Esophagus muscularis mucosa (tissue), 4 donors: Measurements from ENCODE around the gene OR6J1. TPM values are rescaled to one million over a fixed set of nuclear protein-coding genes. Genes with fewer than 3 reads are reported as not detected.
"Not testable (repeated sequence)": the region's sequence is repeated elsewhere in the genome, so short reads cannot be mapped to it uniquely, and the experiment has no call there.

Experiments
- DNase-seq: peaks from one replicate; pipeline ENCODE4 v3.0.0-alpha.2; 2017; ENCODE audit errors: extremely low spot score
- H3K27ac ChIP-seq, 4 donors: fragments of 200-600 bp; sonication (generic); replicated peaks in 1 of 4; 1 replicate in 3 of 4; 2 replicates in 1 of 4; pipeline ENCODE4 v1.5.1; 2016 to 2019; ENCODE audit warnings: mild to moderate bottlenecking in 1 of 4
- H3K27me3 ChIP-seq, 4 donors: fragments of 200-600 bp; sonication (generic); one replicate each; pipeline versions ENCODE4 v1.5.1 to v1.6.0; 2016 to 2019
- H3K36me3 ChIP-seq, 4 donors: fragments of 200-600 bp; sonication (generic); one replicate each; pipeline ENCODE4 v1.5.1; 2016 to 2019
- H3K4me1 ChIP-seq, 4 donors: fragments of 200-600 bp; sonication (generic); one replicate each; pipeline ENCODE4 v1.5.1; 2016 to 2019
- H3K4me3 ChIP-seq, 4 donors: fragments of 200-600 bp; sonication (generic); 1 replicate in 2 of 4; 2 replicates in 2 of 4; pipeline ENCODE4 v1.5.1; 2016 to 2019; ENCODE audit warnings: mild to moderate bottlenecking in 4 of 4, moderate library complexity in 1 of 4
- H3K9me3 ChIP-seq, 4 donors: fragments of 200-600 bp; sonication (generic); 1 replicate in 3 of 4; 2 replicates in 1 of 4; pipeline ENCODE4 v1.5.1; 2016 to 2019
- CTCF ChIP-seq, 3 experiments: fragments of 200-600 bp in 2 of 3; fragments of 450-650 bp in 1 of 3; sonication (generic) in 2 of 3; IDR thresholded peaks; one replicate each; pipeline ENCODE4 v1.5.1; 2017 to 2019; ENCODE audit warnings: antibody characterized with exemption in 3 of 3, mild to moderate bottlenecking in 2 of 3, moderate library complexity in 1 of 3
- EP300 ChIP-seq: sonication (generic); formaldehyde crosslinking; IDR thresholded peaks from one replicate; pipeline ENCODE4 v1.6.1; 2017; ENCODE audit warnings: antibody characterized with exemption
- POLR2A ChIP-seq: fragments of 450-650 bp; IDR thresholded peaks from one replicate; pipeline ENCODE4 v1.6.1; 2017; ENCODE audit warnings: antibody characterized with exemption, moderate library complexity, mild to moderate bottlenecking, low read depth
- POLR2AphosphoS5 ChIP-seq, 2 donors: sonication (generic); formaldehyde crosslinking; IDR thresholded peaks; one replicate each; pipeline ENCODE4 v1.6.1; 2017; ENCODE audit warnings: antibody characterized with exemption in 2 of 2
- WGBS: methylation state at CpG from one replicate; pipeline ENCODE4 v1.1.5; 2018; 5-methylcytosine and 5-hydroxymethylcytosine counted together
- intact Hi-C: fragments of 100-400 bp; cut with DNase I; formaldehyde crosslinking; loops from one replicate; pipeline ENCODE4 v1.15.1; 2023
- total RNA-seq, 4 donors: library from RNA; depleted of rRNA; stranded (reverse); fragments of >200 nt; gene quantifications; one replicate each; pipeline versions ENCODE4 v1.1.0 to v1.2.1, GENCODE V29; 2016

Gene OR6J1
- total RNA-seq, 4 donors from 2014 or later, result not detected

DNA sequence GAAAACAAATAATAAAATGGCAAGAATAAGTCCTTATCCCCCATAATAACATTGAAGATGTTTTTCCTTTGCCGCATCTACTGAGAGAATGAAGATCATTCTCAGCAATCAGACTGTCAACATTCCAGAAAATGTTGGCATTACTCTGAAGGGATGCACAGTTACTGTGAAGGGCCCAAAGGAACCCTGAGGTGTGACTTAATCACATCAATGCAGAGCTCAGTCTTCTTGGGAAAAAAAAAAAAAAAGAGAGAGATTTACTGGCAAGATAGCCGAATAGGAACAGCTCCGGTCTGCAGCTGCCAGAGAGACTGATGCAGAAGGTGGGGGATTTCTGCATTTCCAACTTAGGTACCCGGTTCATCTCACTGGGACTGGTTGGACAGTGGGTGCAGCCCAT is 41.3 kb upstream of the OR6J1 start:
- intact Hi-C loops, result no loop called here
- no peaks in the 10 kb centered on the region for H3K36me3 ChIP-seq
- TF ChIP-seq EP300 (no peak), CTCF (IDR thresholded peaks at IDR 0.05) (no peak), POLR2A (no peak), POLR2AphosphoS5 (IDR thresholded peaks at IDR 0.05) (no peak)
- H3K27ac ChIP-seq, result no peak overlapping the region
- 58% methylated on average over 4 of the region's 4 CpGs for WGBS
- no peaks in the 10 kb centered on the region for H3K4me1 ChIP-seq
- peaks cover 0 to 16% (median 0%) of the 10 kb centered on the region in 4 donors for H3K27me3 ChIP-seq
- H3K9me3 ChIP-seq, result peaks cover 0 to 7% (median 0%) of the 10 kb centered on the region in 4 donors
- no peak overlapping the region for H3K4me3 ChIP-seq
- no peak for DNase-seq

- intact Hi-C loops, H3K27ac ChIP-seq: not testable (repeated sequence)
- WGBS, result 71% methylated on average over 3 of the region's 3 CpGs
Measured at GRCh38 chr14:22683428-22683827, 39.3 kb upstream of the OR6J1 start.

GRCh38 chr14:22678221-22678620 is 34.1 kb upstream of the OR6J1 start:
- 83% methylated on average over 2 of the region's 2 CpGs for WGBS

More at GRCh38 chr14:22683428-22683827, 39.3 kb upstream of the OR6J1 start:
- not testable (repeated sequence) for H3K4me3 ChIP-seq, H3K9me3 ChIP-seq, H3K4me1 ChIP-seq, DNase-seq, H3K36me3 ChIP-seq
- peaks cover 0 to 17% (median 0%) of the 10 kb centered on the region in 4 donors for H3K27me3 ChIP-seq

DNA sequence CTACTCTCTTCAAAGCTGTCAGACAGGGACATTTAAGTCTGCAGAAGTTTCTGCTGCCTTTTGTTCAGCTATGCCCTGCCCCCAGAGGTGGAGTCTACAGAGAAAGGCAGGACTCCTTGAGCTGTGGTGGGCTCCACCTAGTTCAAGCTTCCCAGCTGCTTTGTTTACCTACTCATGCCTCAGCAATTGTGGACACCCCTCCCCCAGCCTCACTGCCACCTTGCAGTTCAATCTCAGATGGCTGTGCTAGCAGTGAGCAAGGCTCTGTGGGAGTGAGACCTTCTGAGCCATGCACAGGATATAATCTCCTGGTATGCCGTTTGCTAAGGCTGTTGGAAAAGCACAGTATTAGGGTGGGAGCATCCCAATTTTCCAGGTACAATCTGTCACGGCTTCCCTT is 33.4 kb upstream of the OR6J1 start:
- H3K9me3 ChIP-seq, intact Hi-C loops, H3K4me3 ChIP-seq, H3K36me3 ChIP-seq, DNase-seq, H3K4me1 ChIP-seq, H3K27ac ChIP-seq: not testable (repeated sequence)
- H3K27me3 ChIP-seq, result peaks cover 0 to 13% (median 0%) of the 10 kb centered on the region in 4 donors
- 83% methylated on average over 2 of the region's 2 CpGs for WGBS

More at GRCh38 chr14:22678221-22678620, 34.1 kb upstream of the OR6J1 start:
- Histone ChIP-seq H3K27me3 (peaks cover 0 to 18% (median 0%) of the 10 kb centered on the region in 4 donors), H3K9me3 (peaks cover 0 to 4% (median 0%) of the 10 kb centered on the region in 4 donors), H3K4me1 (no peaks in the 10 kb centered on the region), H3K4me3 (no peak overlapping the region), H3K27ac (no peak overlapping the region), H3K36me3 (no peaks in the 10 kb centered on the region)
- intact Hi-C loops, result no loop called here
- TF ChIP-seq POLR2AphosphoS5 (IDR thresholded peaks at IDR 0.05), result no peak
- no peak for TF ChIP-seq EP300
- no peak for TF ChIP-seq CTCF (IDR thresholded peaks at IDR 0.05)
- TF ChIP-seq POLR2A, result no peak
- DNase-seq, result no peak

DNA sequence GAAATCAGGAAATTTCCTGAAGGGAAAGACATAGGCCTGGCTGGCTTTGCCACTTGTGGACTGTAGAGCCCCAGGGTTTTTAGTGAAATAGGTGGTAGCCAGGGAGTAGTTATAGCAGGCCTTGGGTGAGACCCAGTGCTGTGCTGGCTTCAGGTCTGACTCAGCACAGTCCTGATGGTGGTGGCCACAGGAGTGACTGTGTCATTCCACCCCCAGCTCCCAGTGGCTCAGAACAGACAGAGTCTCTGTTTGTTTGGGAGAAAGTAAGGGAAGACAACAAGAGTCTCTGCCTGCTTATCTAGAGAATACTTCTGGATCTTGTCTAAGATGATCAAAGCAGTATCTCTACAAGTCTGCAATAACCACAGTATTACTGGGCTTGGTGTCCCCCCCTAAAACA is 27.5 kb upstream of the OR6J1 start:
- Histone ChIP-seq H3K9me3 (no peaks in the 10 kb centered on the region), H3K4me1 (no peaks in the 10 kb centered on the region), H3K27me3 (no peaks in the 10 kb centered on the region), H3K36me3 (no peaks in the 10 kb centered on the region), H3K4me3 (no peak overlapping the region), H3K27ac (no peak overlapping the region)
- no peak for TF ChIP-seq POLR2A
- TF ChIP-seq EP300, result no peak
- TF ChIP-seq CTCF (IDR thresholded peaks at IDR 0.05), result no peak
- no peak for TF ChIP-seq POLR2AphosphoS5 (IDR thresholded peaks at IDR 0.05)
- intact Hi-C loops, result no loop called here
- no peak for DNase-seq

- no peaks in the 10 kb centered on the region for H3K9me3 ChIP-seq
- WGBS, result 76% methylated on average over 1 of the region's 1 CpG
- H3K27ac ChIP-seq, result no peak overlapping the region
- H3K27me3 ChIP-seq, result no peaks in the 10 kb centered on the region
- no peak overlapping the region for H3K4me3 ChIP-seq
- H3K36me3 ChIP-seq, result no peaks in the 10 kb centered on the region
- intact Hi-C loops, result no loop called here
- DNase-seq, result no peak
- TF ChIP-seq CTCF (IDR thresholded peaks at IDR 0.05), result no peak
- no peak for TF ChIP-seq EP300
- TF ChIP-seq POLR2AphosphoS5 (IDR thresholded peaks at IDR 0.05), result no peak
- TF ChIP-seq POLR2A, result no peak
- H3K4me1 ChIP-seq, result no peaks in the 10 kb centered on the region
Measured at GRCh38 chr14:22668863-22669262, 24.7 kb upstream of the OR6J1 start.
